Esophagus squamous epithelium (tissue), 4 donors: ENCODE data around the gene CORIN.

Experiments
- POLR2A ChIP-seq, 4 donors: fragments of 450-650 bp; IDR thresholded peaks; one replicate each; pipeline ENCODE4 v1.6.1; 2017; ENCODE audit warnings: antibody characterized with exemption in 4 of 4, mild to moderate bottlenecking in 4 of 4, moderate library complexity in 3 of 4
- TF ChIP-seq, protein P1 (sequence below), 6 experiments: fragments of 450-650 bp in 4 of 6; fragments of 200-600 bp in 2 of 6; sonication (generic) in 2 of 6; IDR thresholded peaks; one replicate each; pipeline ENCODE4 v1.5.1; 2016 to 2019; ENCODE audit warnings: antibody characterized with exemption in 6 of 6, mild to moderate bottlenecking in 4 of 6, moderate library complexity in 4 of 6

DNA sequence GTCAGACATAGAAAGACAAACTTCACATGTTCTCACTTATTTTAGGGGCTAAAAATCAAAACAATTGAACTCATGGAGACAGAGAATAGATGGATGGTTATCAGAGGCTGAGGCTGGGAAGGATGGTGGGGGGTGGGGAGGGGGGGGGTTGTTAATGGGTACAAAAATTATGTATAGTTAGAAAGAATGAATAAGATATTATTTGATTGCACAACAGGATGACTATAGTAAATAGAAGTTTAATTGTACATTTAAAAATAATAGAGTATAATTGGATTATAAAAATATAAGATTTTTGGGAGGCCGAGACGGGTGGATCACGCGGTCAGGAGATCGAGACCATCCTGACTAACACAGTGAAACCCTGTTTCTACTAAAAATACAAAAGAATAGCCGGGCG is 33.3 kb downstream of the CORIN start:
- TF ChIP-seq, protein P1, sequence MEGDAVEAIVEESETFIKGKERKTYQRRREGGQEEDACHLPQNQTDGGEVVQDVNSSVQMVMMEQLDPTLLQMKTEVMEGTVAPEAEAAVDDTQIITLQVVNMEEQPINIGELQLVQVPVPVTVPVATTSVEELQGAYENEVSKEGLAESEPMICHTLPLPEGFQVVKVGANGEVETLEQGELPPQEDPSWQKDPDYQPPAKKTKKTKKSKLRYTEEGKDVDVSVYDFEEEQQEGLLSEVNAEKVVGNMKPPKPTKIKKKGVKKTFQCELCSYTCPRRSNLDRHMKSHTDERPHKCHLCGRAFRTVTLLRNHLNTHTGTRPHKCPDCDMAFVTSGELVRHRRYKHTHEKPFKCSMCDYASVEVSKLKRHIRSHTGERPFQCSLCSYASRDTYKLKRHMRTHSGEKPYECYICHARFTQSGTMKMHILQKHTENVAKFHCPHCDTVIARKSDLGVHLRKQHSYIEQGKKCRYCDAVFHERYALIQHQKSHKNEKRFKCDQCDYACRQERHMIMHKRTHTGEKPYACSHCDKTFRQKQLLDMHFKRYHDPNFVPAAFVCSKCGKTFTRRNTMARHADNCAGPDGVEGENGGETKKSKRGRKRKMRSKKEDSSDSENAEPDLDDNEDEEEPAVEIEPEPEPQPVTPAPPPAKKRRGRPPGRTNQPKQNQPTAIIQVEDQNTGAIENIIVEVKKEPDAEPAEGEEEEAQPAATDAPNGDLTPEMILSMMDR (IDR thresholded peaks at IDR 0.05): no peak
- no peak for TF ChIP-seq POLR2A (IDR thresholded peaks at IDR 0.05)
